ENCODE data around the gene MLNR. TPM values are rescaled to one million over a fixed set of nuclear protein-coding genes. Genes with fewer than 3 reads are reported as not detected.

Gene MLNR
- total RNA-seq, 3 donors from 2014 or later, result not detected

- no peak overlapping the region for H3K4me3 ChIP-seq
- DNase-seq, result no peak
- no peaks in the 10 kb centered on the region for H3K9me3 ChIP-seq
- intact Hi-C loops (cut with DNase I, micrococcal nuclease), result no loop called here
- H3K4me1 ChIP-seq (ENCODE audit: low read depth), result peaks cover 2% of the 10 kb centered on the region
- H3K36me3 ChIP-seq (ENCODE audit: low read depth), result no peaks in the 10 kb centered on the region
- ATAC-seq, result no peak
- no peak for TF ChIP-seq CTCF (IDR thresholded peaks at IDR 0.05)
Observed at GRCh38 chr13:49254007-49254406, 33.9 kb downstream of the MLNR start.

- TF ChIP-seq CTCF (IDR thresholded peaks at IDR 0.05), result no peak
- H3K36me3 ChIP-seq (ENCODE audit: low read depth), result no peaks in the 10 kb centered on the region
Observed at GRCh38 chr13:49256841-49257240, 36.7 kb downstream of the MLNR start.

GRCh38 chr13:49258089-49258796 is 38.1 kb downstream of the MLNR start:
- intact Hi-C loops (cut with DNase I, micrococcal nuclease), result no loop called here
- no peak for DNase-seq
- no peaks in the 10 kb centered on the region for H3K4me1 ChIP-seq (ENCODE audit: low read depth)

More at GRCh38 chr13:49256841-49257240, 36.7 kb downstream of the MLNR start:
- Histone ChIP-seq H3K4me1 (ENCODE audit: low read depth) (no peaks in the 10 kb centered on the region), H3K9me3 (no peaks in the 10 kb centered on the region), H3K4me3 (no peak overlapping the region)
- intact Hi-C loops (cut with DNase I, micrococcal nuclease), result no loop called here
- DNase-seq (no peak), ATAC-seq (no peak)

GRCh38 chr13:49259586-49259985 is 39.4 kb downstream of the MLNR start:
- no peaks in the 10 kb centered on the region for H3K36me3 ChIP-seq (ENCODE audit: low read depth)
- no peak for ATAC-seq
- H3K9me3 ChIP-seq, result no peaks in the 10 kb centered on the region
- TF ChIP-seq CTCF (IDR thresholded peaks at IDR 0.05), result no peak
- no peak overlapping the region for H3K4me3 ChIP-seq
- no peaks in the 10 kb centered on the region for H3K4me1 ChIP-seq (ENCODE audit: low read depth)
- DNase-seq, result no peak
- intact Hi-C loops (cut with DNase I, micrococcal nuclease), result no loop called here

More at GRCh38 chr13:49258089-49258796, 38.1 kb downstream of the MLNR start:
- no peak for ATAC-seq
- no peak overlapping the region for H3K4me3 ChIP-seq
- no peaks in the 10 kb centered on the region for H3K36me3 ChIP-seq (ENCODE audit: low read depth)
- no peak for TF ChIP-seq CTCF (IDR thresholded peaks at IDR 0.05)
- no peaks in the 10 kb centered on the region for H3K9me3 ChIP-seq

DNA sequence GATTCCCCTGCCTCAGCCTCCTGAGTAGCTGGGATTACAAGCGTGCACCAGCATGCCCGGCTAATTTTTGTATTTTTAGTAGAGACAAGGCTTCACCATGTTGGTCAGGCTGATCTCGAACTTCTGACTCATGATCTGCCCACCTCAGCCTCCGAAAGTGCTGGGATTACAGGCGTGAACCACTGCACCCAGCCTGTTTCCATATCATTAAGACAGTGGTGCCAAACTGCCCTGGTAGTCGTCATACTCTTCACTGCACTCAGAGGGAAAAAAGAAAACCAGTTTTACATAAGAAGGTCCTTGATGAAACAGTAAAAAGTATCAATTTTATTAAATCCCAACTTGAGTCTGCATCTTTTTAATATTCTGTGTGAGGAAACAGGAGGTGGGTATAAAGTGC is 42.5 kb downstream of the MLNR start:
- no peak for DNase-seq
- Histone ChIP-seq H3K4me3 (no peak overlapping the region), H3K4me1 (ENCODE audit: low read depth) (no peaks in the 10 kb centered on the region), H3K36me3 (ENCODE audit: low read depth) (no peaks in the 10 kb centered on the region), H3K9me3 (no peaks in the 10 kb centered on the region)
- intact Hi-C loops (cut with DNase I, micrococcal nuclease), result no loop called here
- no peak for ATAC-seq
- TF ChIP-seq CTCF (IDR thresholded peaks at IDR 0.05), result no peak

Measured in mucosa of descending colon (tissue), 3 donors.